ENCODE data around the gene SUSD4. TPM values are rescaled to one million over a fixed set of nuclear protein-coding genes. Genes with fewer than 3 reads are reported as not detected.

Gene SUSD4
- total and polyA plus RNA-seq, 2 of the 8 experiments (the other 6 are each of a cell fraction or from before 2014, with no cell fraction given), result 3.9 to 5.2 TPM

GRCh38 chr1:223308136-223308535, 55.8 kb downstream of the SUSD4 start:
- H3K27ac ChIP-seq (ENCODE audit: low read depth, low read length), result no peak overlapping the region
- no peak overlapping the region for H3K4me2 ChIP-seq (ENCODE audit: insufficient read depth in 1 of 2, low read depth in 2 of 2, low read length in 2 of 2)
- H3K36me3 ChIP-seq (ENCODE audit: control insufficient read depth in 2 of 4, insufficient read depth in 4 of 4, low read length in 3 of 4), result no peaks in the 10 kb centered on the region; a peak in 1 of 8 replicates
- no peak overlapping the region for H2BK20ac ChIP-seq (ENCODE audit: low read length)
- H3K27me3 ChIP-seq (replicated peaks in 1 of 4; ENCODE audit: control insufficient read depth in 3 of 4, extremely low read depth in 1 of 4, insufficient read depth in 3 of 4, low read length in 3 of 4), result peaks cover 0 to 2% (median 0%) of the 10 kb centered on the region in 4 experiments; a peak in 1 of 7 replicates
- H3K23me2 ChIP-seq (ENCODE audit: low read depth, low read length), result no peaks in the 10 kb centered on the region
- no peaks in the 10 kb centered on the region for H3K4me1 ChIP-seq (replicated peaks in 1 of 4; ENCODE audit: control insufficient read depth in 3 of 4, insufficient read depth in 4 of 4, low read length in 3 of 4)
- H3K14ac ChIP-seq (ENCODE audit: insufficient read length), result no peak overlapping the region
- H2BK12ac ChIP-seq (ENCODE audit: low read depth, low read length), result no peak overlapping the region
- no peaks in the 10 kb centered on the region for H3K79me1 ChIP-seq (ENCODE audit: low read depth, low read length)
- no peak overlapping the region for H2BK120ac ChIP-seq (replicated peaks; ENCODE audit: low read depth, low read length)
- H3K79me2 ChIP-seq (ENCODE audit: control insufficient read depth in 1 of 2, insufficient read depth in 2 of 2, low read length in 2 of 2), result no peaks in the 10 kb centered on the region
- no peak overlapping the region for H3K56ac ChIP-seq (replicated peaks; ENCODE audit: insufficient read length, low read depth, low read length)
- ChIA-PET POLR2A (ENCODE audit: partially characterized antibody) (no interaction called here), CTCF (ENCODE audit: partially characterized antibody) (no interaction called here)
- no peak overlapping the region for H4K91ac ChIP-seq (replicated peaks; ENCODE audit: insufficient read length, low read length)
- no peaks in the 10 kb centered on the region for H4K20me1 ChIP-seq (replicated peaks in 1 of 2; ENCODE audit: control insufficient read depth in 1 of 2, insufficient read depth in 2 of 2, low read length in 2 of 2)
- WGBS, 2 experiments (ENCODE audit: extremely low coverage in 1 of 2, insufficient coverage in 1 of 2, insufficient read length in 1 of 2, insufficient replicate concordance in 2 of 2, low coverage in 1 of 2, low lambda C conversion rate in 2 of 2, missing lambda C conversion rate in 1 of 2), result 79% methylated on average over 2 of the region's 2 CpGs; no CpG with 5 or more reads in 1 of the 2 experiments
- H2BK5ac ChIP-seq (ENCODE audit: low read depth, low read length), result no peak overlapping the region
- no peak overlapping the region for H3K4me3 ChIP-seq (ENCODE audit: extremely low read depth in 1 of 4, insufficient read depth in 2 of 4, low read depth in 3 of 4, low read length in 4 of 4)
- no peak overlapping the region for H3K9ac ChIP-seq (replicated peaks in 1 of 4; ENCODE audit: extremely low read depth in 1 of 4, low read depth in 3 of 4, low read length in 3 of 4)
- no peak overlapping the region for H2AK5ac ChIP-seq (ENCODE audit: low read depth, low read length)
- no peak overlapping the region for H2BK15ac ChIP-seq (ENCODE audit: low read length)
- H4K5ac ChIP-seq (ENCODE audit: insufficient read length, low read depth, low read length), result no peak overlapping the region
- H3K9me3 ChIP-seq (ENCODE audit: insufficient read depth in 2 of 2, low read depth in 1 of 2, low read length in 1 of 2), result peaks cover 3 to 8% of the 10 kb centered on the region in 2 experiments; a peak in 2 of 4 replicates
- H3K18ac ChIP-seq (ENCODE audit: extremely low read depth, low read length), result no peak overlapping the region
- no peak overlapping the region for H4K8ac ChIP-seq (ENCODE audit: extremely low read depth, insufficient read depth, low read length)
- FAIRE-seq, result no peak
- H3K23ac ChIP-seq (ENCODE audit: insufficient read length), result no peak overlapping the region
- no peak overlapping the region for H3K4ac ChIP-seq (replicated peaks; ENCODE audit: insufficient read length, low read depth, low read length)
- DNase-seq (ENCODE audit: low read depth in 1 of 2, low spot score in 2 of 2), result no peak
- H2AFZ ChIP-seq (ENCODE audit: low read length), result no peak overlapping the region
- TF ChIP-seq SIX5 (IDR thresholded peaks at IDR 0.05; ENCODE audit: low read depth, low read length) (no peak), RAD21 (IDR thresholded peaks at IDR 0.05 in 1 of 2, conservative IDR thresholded peaks at IDR 0.05 in 1 of 2; ENCODE audit: low read depth in 2 of 2, low read length in 2 of 2) (no peak), JUN (IDR thresholded peaks at IDR 0.05; ENCODE audit: low read depth, low read length) (no peak), SIN3A (conservative IDR thresholded peaks at IDR 0.05 in 1 of 2, IDR thresholded peaks at IDR 0.05 in 1 of 2; ENCODE audit: low read depth in 1 of 2, low read length in 2 of 2) (no peak), TCF12 (IDR thresholded peaks at IDR 0.05; ENCODE audit: low read depth, low read length) (no peak), BCL11A (IDR thresholded peaks at IDR 0.05; ENCODE audit: low read depth in 2 of 2, low read length in 2 of 2) (no peak), HDAC6 (IDR thresholded peaks at IDR 0.05; ENCODE audit: low read depth, low read length) (no peak), RXRA (IDR thresholded peaks at IDR 0.05; ENCODE audit: insufficient read depth, low read depth, low read length) (no peak), E2F6 (IDR thresholded peaks at IDR 0.05) (no peak), SP4 (IDR thresholded peaks at IDR 0.05; ENCODE audit: low read length) (no peak), ATF3 (IDR thresholded peaks at IDR 0.05; ENCODE audit: insufficient read depth, low read depth, low read length) (no peak), RBBP5 (IDR thresholded peaks at IDR 0.05; ENCODE audit: borderline replicate concordance, low read depth, low read length) (no peak), PHF8 (conservative IDR thresholded peaks at IDR 0.05; ENCODE audit: low read depth, low read length) (no peak)

All from H1 (cell line).